GM21381 (cell line): ENCODE measurements around the gene PAX2.
"Not testable (repeated sequence)": the region's sequence is repeated elsewhere in the genome, so short reads cannot be mapped to it uniquely, and the experiment has no call there.

Experiments used
- ATAC-seq: cut with Tn5 transposase; IDR thresholded peaks from one replicate; pipeline ENCODE4 v1.9.1; 2021; ENCODE audit warnings: mild to moderate bottlenecking, moderate library complexity; ENCODE audit not compliant: unreplicated experiment

PAX2 gene

DNA sequence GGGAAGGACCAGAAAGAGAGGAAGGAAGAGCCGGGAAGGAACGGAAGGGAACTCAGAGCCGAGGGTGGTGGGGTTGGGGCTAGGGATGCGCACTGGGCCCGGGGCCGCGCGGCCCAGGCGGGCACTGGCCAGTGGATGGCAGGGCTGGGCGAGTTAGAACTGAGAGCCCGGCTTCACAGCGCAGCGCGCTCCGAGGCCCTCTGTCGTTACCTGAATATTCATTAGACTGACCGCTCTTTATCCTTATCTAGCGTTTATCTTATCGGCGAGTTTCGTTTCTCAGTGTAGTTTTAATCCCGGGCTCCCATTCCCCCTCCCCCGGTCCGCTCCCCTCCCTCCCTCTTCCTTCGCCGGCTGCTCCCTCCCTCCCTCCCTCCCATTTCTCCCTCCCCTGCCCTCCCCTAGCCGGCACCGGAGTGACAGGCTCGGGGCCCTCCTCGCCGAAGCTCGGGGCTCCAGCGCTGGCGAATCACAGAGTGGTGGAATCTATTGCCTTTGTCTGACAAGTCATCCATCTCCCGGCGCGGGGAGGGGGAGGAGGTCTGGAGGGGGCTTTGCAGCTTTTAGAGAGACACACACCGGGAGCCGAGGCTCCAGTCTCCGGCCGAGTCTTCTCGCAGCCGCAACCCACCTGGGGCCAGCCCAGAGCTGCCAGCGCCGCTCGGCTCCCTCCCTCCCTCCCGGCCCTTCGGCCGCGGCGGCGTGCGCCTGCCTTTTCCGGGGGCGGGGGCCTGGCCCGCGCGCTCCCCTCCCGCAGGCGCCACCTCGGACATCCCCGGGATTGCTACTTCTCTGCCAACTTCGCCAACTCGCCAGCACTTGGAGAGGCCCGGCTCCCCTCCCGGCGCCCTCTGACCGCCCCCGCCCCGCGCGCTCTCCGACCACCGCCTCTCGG is at the start of gene PAX2:
Gene PAX2, plus strand, starts transcription at position 596 of the 895 bp plus-strand sequence. CDS start 679 bp downstream, outside the sequence.
- ATAC-seq, result no peak

DNA sequence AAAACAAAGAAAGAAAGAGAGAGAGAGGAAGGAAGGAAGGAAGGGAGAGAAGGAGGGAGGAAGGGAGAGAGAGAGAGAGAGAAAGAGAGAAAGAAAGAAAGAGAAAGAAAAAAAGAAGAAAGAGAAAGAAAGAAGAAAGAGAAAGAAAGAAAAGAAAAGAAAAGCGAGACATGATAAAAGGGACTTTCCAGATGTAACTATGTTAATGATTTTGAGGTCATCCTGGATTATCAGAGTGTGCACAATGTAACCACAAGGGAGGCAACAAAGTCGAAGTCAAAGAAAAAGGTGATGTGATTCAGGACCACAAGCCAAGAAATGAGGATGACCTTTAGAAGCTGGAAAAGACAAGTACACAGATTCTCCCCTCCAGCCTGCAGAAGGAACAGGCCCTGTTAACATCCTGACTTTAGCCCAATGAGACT is 48.9 kb upstream of the PAX2 start:
- ATAC-seq, result no peak

- ATAC-seq, result no peak
Measured at GRCh38 chr10:100697070-100697469, 48.3 kb upstream of the PAX2 start.

DNA sequence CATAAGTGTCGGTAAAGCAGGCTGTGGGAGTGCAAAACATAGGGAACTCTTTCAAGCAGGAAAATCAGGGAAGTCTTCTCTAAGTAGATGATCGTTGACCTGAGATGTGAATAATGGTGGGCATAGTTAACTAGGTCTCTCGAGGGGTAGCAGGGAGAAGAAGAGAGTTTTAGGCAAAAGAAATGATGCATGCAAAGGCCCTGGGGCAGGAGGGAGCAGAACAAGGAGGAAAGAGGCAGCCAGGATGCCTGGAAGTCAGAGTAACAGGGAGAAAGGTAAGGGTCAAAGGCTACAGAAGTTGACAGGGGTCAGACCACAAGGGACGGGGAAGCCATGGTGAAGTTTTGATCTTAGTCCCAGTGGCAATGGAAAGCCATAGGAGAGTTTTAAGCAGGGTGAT is 47.8 kb upstream of the PAX2 start:
- ATAC-seq, result no peak

DNA sequence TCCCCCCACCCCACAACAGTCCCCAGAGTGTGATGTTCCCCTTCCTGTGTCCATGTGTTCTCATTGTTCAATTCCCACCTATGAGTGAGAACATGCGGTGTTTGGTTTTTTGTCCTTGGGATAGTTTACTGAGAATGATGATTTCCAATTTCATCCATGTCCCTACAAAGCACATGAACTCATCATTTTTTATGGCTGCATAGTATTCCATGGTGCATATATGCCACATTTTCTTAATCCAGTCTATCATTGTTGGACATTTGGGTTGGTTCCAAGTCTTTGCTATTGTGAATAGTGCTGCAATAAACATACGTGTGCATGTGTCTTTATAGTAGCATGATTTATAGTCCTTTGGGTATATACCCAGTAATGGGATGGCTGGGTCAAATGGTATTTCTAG is 43.7 kb upstream of the PAX2 start:
- ATAC-seq, result not testable (repeated sequence)

GRCh38 chr10:100705139-100705538 is 40.2 kb upstream of the PAX2 start:
- no peak for ATAC-seq

GRCh38 chr10:100707261-100707848 is 38.0 kb upstream of the PAX2 start:
- no peak for ATAC-seq

DNA sequence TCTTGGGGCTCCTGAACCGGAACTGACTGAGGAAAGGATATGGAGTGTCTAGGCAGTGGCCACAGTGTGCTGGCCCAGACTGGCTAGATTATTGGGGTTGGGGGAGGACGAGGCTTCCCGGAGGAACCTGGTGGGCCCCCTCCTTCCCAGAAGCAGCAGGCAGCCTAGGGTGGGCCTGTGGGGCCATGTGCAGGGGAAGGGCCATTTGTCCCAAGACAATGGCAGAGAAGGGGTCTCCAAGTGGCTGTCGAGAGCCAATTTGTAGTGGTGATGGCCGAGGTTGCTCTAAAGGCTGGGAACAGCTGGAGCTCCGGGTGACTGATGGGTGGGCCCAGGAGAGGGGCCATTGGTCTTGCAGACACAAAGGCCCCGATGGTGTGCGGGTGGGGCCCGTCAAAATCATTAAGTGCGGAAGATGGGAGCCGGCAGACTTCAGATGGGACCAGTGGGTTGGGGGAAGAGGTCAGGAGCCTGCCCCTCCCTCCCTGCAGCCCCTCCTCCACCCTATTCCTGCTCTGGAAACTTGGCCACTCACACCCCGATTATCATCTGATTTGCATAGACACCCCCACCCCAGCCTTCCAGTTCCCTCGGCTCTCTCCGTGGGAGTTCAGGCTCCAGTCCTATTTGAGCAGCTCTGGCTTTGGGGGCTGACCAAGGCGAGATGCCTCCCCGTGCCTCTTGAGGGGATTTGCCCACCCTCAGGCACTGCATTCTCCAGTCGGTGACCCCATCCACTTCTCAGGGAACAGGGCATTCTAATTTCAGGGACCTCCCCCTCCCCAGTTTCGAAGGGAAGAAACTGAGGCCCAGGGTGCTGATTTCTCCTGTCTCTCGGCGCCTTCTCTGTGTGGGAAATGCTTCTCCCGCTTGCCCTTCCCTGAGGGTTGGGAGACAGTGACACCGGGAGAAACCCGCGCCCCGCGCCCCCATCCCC is 36.0 kb upstream of the PAX2 start:
- ATAC-seq, result no peak

DNA sequence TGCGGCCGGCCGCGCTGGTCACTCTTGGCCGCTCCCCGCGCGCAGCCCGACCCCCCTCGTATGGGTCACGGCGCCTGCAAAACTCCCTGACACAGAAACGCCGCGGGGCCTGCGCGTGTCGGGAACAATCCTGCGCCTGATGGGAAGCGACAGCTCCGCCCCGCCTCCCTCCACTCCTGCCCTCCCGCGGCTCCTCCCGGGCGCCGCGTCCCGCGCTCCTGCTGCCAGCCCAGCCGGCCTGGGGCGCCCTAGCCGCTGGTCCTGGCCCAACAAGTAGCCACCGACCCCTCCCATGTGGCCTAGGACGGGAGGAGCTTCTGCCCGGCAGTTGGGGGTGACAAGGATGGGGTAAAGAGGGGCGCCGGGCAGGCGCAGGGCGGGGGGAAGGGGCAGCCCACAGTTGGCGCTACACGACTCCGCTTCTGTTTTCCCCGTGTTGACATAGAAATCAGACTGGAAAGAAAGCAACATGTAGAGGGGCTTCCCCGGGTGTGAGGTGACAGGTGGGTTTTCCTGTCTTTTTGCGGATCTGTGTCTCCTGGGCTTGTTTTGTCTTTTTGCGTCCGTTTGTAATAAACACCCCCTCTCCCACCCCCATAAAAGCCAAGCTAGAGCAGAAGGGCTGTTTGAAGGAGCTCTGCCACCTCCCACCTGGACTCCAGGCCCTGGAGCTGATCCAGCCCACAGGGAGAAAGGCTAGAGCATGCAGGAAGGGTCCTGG is 35.1 kb upstream of the PAX2 start:
- ATAC-seq, result no peak

DNA sequence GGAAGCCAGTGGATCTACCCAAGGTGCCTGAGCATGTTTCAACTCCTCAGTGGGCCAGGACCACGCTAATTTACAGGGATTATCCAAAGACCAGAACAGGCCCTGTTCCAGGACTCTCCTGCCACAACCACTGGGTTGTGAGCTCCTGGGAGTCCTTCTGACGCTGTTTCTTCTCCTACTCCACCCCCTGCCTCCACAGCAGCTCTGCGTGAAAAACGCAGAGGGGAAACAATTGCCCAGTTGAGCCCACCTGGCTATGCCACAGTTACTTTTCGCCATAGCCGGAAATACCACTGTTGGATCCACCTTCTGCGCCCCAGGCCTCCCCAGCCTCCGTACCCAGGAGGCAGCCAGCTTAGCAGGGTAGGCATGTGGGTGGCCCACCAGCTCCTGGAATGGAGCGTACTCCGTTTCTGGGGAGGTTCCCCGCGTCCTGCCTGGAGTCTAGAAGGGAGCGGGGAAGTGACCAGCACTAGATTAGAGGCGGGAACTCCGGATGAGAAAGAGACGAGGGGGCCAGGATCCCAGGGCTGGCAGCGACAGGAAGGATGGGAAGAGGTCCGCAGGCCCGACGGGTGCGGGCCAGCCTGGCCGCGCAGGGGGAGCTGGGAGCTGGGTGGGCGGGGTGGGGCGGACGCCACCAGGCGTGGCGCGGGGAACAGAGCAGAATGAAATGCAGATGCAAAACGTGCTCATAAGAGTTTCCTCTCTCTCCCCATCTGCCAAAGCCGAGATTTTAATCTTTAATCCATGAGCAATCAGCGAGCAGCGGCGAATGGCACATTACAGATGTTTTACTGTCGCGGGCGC is 32.1 kb upstream of the PAX2 start:
- no peak for ATAC-seq

GRCh38 chr10:100713859-100714565 is 31.4 kb upstream of the PAX2 start:
- no peak for ATAC-seq

DNA sequence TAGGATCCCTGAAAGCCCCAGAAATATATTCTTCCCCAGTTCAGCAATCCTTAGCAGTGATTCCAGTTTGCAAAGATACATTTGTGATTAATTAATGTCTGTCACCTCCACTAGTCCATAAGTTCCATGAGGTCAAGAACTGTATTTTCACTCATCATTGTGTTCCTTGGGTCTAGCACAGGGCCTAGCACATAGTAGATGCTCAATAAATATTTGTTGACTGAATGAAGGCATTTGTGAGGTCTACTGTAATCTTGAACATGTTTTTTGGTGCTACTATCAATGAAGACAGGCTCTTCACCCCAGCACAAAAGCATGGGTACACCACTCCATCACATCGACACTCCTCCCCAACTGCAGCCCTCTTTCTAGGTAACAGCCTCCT is 30.8 kb upstream of the PAX2 start:
- no peak for ATAC-seq

DNA sequence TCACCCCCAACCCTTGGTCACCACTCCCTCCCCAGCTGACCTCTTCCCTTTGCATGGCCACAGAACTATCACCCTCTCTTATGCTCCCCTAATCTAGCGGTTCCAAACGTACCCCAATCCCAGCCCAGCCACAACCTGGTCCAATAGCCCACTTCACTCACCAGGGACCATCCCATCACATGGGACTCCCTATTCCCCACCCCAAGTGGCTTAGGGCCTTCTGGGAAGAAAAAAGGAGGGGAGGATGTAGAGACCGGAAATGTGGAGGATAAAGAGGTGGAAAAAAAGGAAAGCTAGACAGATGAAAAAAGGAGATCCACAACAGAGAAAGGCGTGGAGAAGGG is 30.3 kb upstream of the PAX2 start:
- no peak for ATAC-seq

- no peak for ATAC-seq
Measured at GRCh38 chr10:100715445-100716385, 29.7 kb upstream of the PAX2 start.

DNA sequence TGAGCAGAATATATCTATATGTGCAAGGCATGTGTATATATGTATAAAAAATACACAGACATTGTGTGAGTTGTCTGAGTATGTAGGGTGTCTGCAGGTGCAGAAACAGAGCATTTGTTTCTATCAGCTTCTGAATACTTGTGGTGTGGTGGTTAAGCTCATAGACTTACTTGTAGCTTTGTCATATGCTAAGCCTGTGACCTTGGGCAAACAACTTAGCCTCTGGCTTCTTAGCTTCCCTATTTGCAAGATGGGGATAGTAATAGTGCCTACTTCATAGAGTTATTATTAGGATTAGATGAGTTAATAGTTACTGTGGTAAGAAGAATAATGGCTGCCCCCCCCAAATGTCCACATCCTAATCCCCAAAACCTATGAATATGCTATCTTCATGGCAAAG is 28.2 kb upstream of the PAX2 start:
- ATAC-seq, result no peak

DNA sequence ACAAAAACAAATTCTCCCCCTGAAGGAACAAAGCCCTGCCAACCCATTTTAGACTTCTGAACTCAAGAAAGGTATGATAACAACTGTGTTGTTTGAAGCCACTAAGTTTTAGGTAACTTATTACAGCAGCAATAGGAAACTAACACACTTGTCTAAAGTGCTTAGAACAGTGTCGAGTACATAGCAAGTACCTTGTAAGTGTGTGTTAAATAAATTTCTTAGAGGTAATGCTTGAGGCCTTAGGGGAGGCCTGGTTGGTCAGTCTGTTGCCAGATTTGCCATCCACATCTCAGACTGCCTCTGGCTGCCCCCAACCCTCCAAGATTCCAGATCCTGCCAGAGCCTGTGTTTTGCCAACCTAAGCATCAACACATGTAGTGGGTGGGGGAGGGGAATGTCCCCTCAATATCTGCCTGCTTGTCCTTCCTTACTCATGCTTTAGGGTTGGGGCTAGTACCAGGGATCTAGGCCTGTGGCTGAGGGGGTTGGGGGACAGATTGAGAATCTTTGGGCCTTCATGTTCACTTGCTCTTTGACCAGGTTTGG is 27.1 kb upstream of the PAX2 start:
- ATAC-seq, result no peak

DNA sequence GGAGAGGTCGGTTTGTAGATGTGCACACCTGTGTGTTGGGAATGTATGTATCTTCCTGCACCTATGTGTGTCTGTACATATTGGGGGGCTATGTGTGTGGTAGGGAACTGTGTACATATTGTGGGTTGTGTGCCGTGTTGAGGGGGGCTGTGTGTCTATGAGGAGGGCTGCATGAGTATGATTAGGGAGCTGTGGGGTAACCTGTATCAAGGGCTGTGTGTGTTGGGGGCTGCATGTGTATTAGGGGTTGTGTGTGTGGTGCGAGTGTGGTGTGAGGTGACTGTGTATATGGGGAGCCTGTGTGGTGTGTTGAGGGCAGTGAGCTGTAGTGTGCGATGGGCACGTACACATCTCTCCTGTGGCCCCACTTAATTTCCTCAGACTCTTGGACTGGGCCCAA is 22.2 kb upstream of the PAX2 start:
- no peak for ATAC-seq
